KMS-11 (cell line): ENCODE results near the gene CHD5.

Experiments used
- H2AFZ ChIP-seq: fragments of 200-600 bp; sonication (generic); 2 replicates; pipeline ENCODE4 v1.6.1; 2016; ENCODE audit warnings: antibody characterized with exemption, mixed run types, low read depth
- H3K27ac ChIP-seq: fragments of 200-600 bp; sonication (generic); 2 replicates; pipeline ENCODE4 v1.6.1; 2016; ENCODE audit warnings: mild to moderate bottlenecking, mixed run types
- H3K27me3 ChIP-seq: fragments of 200-600 bp; sonication (generic); 2 replicates; pipeline ENCODE4 v1.6.1; 2017; ENCODE audit warnings: mild to moderate bottlenecking, low read depth, mixed run types, moderate library complexity; ENCODE audit not compliant: insufficient read depth
- H3K36me3 ChIP-seq: fragments of 200-600 bp; sonication (generic); 2 replicates; pipeline ENCODE4 v1.6.1; 2017; ENCODE audit warnings: mild to moderate bottlenecking, mixed run types; ENCODE audit not compliant: insufficient read depth
- H3K4me1 ChIP-seq: fragments of 200-600 bp; sonication (generic); 2 replicates; pipeline ENCODE4 v1.6.1; 2016; ENCODE audit warnings: mild to moderate bottlenecking, low read depth, mixed run types; ENCODE audit not compliant: poor library complexity, severe bottlenecking
- H3K4me2 ChIP-seq: fragments of 200-600 bp; sonication (generic); 2 replicates; pipeline ENCODE4 v1.7.0; 2016; ENCODE audit warnings: mild to moderate bottlenecking, mixed run types
- H3K4me3 ChIP-seq: fragments of 200-600 bp; sonication (generic); IDR thresholded peaks from 2 replicates; pipeline ENCODE4 v1.6.1; 2017; ENCODE audit warnings: low read depth, low read length, mixed read lengths; ENCODE audit not compliant: insufficient read depth
- H3K79me2 ChIP-seq: fragments of 200-600 bp; sonication (generic); 2 replicates; pipeline ENCODE4 v1.6.1; 2016; ENCODE audit warnings: low read depth, mixed run types; ENCODE audit not compliant: insufficient read depth
- H3K9ac ChIP-seq: fragments of 200-600 bp; sonication (generic); 2 replicates; pipeline ENCODE4 v1.6.1; 2016; ENCODE audit warnings: mild to moderate bottlenecking, mixed run types
- H4K20me1 ChIP-seq: fragments of 200-600 bp; sonication (generic); 2 replicates; pipeline ENCODE4 v1.6.1; 2016; ENCODE audit warnings: mild to moderate bottlenecking, mixed run types; ENCODE audit not compliant: insufficient read depth
- CTCF ChIP-seq: fragments of 200-600 bp; sonication (generic); conservative IDR thresholded peaks from 2 replicates; pipeline ENCODE4 v1.6.1; 2017; ENCODE audit warnings: low read depth, mild to moderate bottlenecking, antibody characterized with exemption, low read length, moderate library complexity, mixed read lengths

The CHD5 gene

GRCh38 chr1:6174621-6175410 is 5.3 kb downstream of the CHD5 start:
- no peak overlapping the region for H3K4me3 ChIP-seq
- no peak for TF ChIP-seq CTCF
- no peaks in the 10 kb centered on the region for H4K20me1 ChIP-seq
- H3K4me1 ChIP-seq = peaks cover 8% of the 10 kb centered on the region
- H3K27ac ChIP-seq = no peak overlapping the region
- H3K36me3 ChIP-seq = no peaks in the 10 kb centered on the region
- no peaks in the 10 kb centered on the region for H3K79me2 ChIP-seq
- no peak overlapping the region for H3K9ac ChIP-seq
- no peak overlapping the region for H3K4me2 ChIP-seq
- peaks cover 53% of the 10 kb centered on the region for H3K27me3 ChIP-seq
- H2AFZ ChIP-seq = no peak overlapping the region

GRCh38 chr1:6172549-6172948 is 7.6 kb downstream of the CHD5 start:
- H3K4me3 ChIP-seq = no peak overlapping the region
- H3K79me2 ChIP-seq = no peaks in the 10 kb centered on the region
- TF ChIP-seq CTCF = no peak

GRCh38 chr1:6171548-6172124 is 8.5 kb downstream of the CHD5 start:
- no peak overlapping the region for H3K4me2 ChIP-seq

More at GRCh38 chr1:6172549-6172948, 7.6 kb downstream of the CHD5 start:
- Histone ChIP-seq H4K20me1 (no peaks in the 10 kb centered on the region), H3K27me3 (peaks cover 64% of the 10 kb centered on the region), H3K27ac (no peak overlapping the region), H3K9ac (no peak overlapping the region), H2AFZ (no peak overlapping the region), H3K4me1 (peaks cover 8% of the 10 kb centered on the region), H3K4me2 (no peak overlapping the region), H3K36me3 (no peaks in the 10 kb centered on the region)

GRCh38 chr1:6170742-6171201 is 9.3 kb downstream of the CHD5 start:
- H3K36me3 ChIP-seq = no peaks in the 10 kb centered on the region
- H3K27ac ChIP-seq = no peak overlapping the region
- no peaks in the 10 kb centered on the region for H3K79me2 ChIP-seq
- no peaks in the 10 kb centered on the region for H4K20me1 ChIP-seq
- H2AFZ ChIP-seq = no peak overlapping the region
- H3K27me3 ChIP-seq = peaks cover 73% of the 10 kb centered on the region
- no peak overlapping the region for H3K4me2 ChIP-seq
- H3K4me1 ChIP-seq = peaks cover 8% of the 10 kb centered on the region
- H3K4me3 ChIP-seq = no peak overlapping the region
- TF ChIP-seq CTCF = no peak
- no peak overlapping the region for H3K9ac ChIP-seq

More at GRCh38 chr1:6171548-6172124, 8.5 kb downstream of the CHD5 start:
- no peaks in the 10 kb centered on the region for H3K36me3 ChIP-seq
- H2AFZ ChIP-seq = no peak overlapping the region
- no peaks in the 10 kb centered on the region for H3K79me2 ChIP-seq
- no peak overlapping the region for H3K27ac ChIP-seq
- H3K27me3 ChIP-seq = peaks cover 67% of the 10 kb centered on the region
- H3K4me3 ChIP-seq = no peak overlapping the region
- TF ChIP-seq CTCF = 0 out of 2 replicates have a peak, but pooled peaks have one; percentile 18
- H3K9ac ChIP-seq = no peak overlapping the region
- H4K20me1 ChIP-seq = no peaks in the 10 kb centered on the region
- peaks cover 8% of the 10 kb centered on the region for H3K4me1 ChIP-seq
